Activated gamma-delta T cell treated with Interleukin-2 at 50 U/mL for 16 hours (primary cell): Measurements from ENCODE around the gene DHRSX.
"Not testable (repeated sequence)": the region's sequence is repeated elsewhere in the genome, so short reads cannot be mapped to it uniquely, and the experiment has no call there.

ENCODE experiments used
- DNase-seq: peaks from one replicate; pipeline ENCODE4 v3.0.0-alpha.2; 2020

DHRSX gene

GRCh38 chrX:2419418-2419817, 81.4 kb downstream of the DHRSX start:
- DNase-seq: not testable (repeated sequence)

GRCh38 chrX:2418000-2418399, 82.8 kb downstream of the DHRSX start:
- DNase-seq: no peak

- DNase-seq: no peak
Observed at GRCh38 chrX:2416851-2417604, 83.7 kb downstream of the DHRSX start.

- DNase-seq: no peak
Observed at GRCh38 chrX:2414384-2414783, 86.4 kb downstream of the DHRSX start.

- no peak for DNase-seq
Observed at GRCh38 chrX:2413969-2414368, 86.8 kb downstream of the DHRSX start.

- no peak for DNase-seq
Observed at GRCh38 chrX:2412131-2412530, 88.6 kb downstream of the DHRSX start.

- DNase-seq: no peak
Observed at GRCh38 chrX:2410279-2411020, 90.3 kb downstream of the DHRSX start.

- no peak for DNase-seq
Observed at GRCh38 chrX:2409796-2410195, 91.0 kb downstream of the DHRSX start.

GRCh38 chrX:2408856-2409255, 91.9 kb downstream of the DHRSX start:
- no peak for DNase-seq

- DNase-seq: no peak
Observed at GRCh38 chrX:2406891-2407518, 93.8 kb downstream of the DHRSX start.

- no peak for DNase-seq
Observed at GRCh38 chrX:2404776-2405175, 96.0 kb downstream of the DHRSX start.

- no peak for DNase-seq
Observed at GRCh38 chrX:2402361-2402690, 98.5 kb downstream of the DHRSX start.

- no peak for DNase-seq
Observed at GRCh38 chrX:2401590-2402360, 99.0 kb downstream of the DHRSX start.

- no peak for DNase-seq
Observed at GRCh38 chrX:2401201-2401589, 99.6 kb downstream of the DHRSX start.

GRCh38 chrX:2398064-2398656, 102.6 kb downstream of the DHRSX start:
- DNase-seq: no peak

- DNase-seq: no peak
Observed at GRCh38 chrX:2397229-2398063, 103.3 kb downstream of the DHRSX start.

GRCh38 chrX:2395261-2395992, 105.3 kb downstream of the DHRSX start:
- no peak for DNase-seq

- DNase-seq: no peak
Observed at GRCh38 chrX:2391869-2392606, 108.7 kb downstream of the DHRSX start.

GRCh38 chrX:2390754-2391153, 110.0 kb downstream of the DHRSX start:
- no peak for DNase-seq

- DNase-seq: not testable (repeated sequence)
Observed at GRCh38 chrX:2389731-2390130, 111.0 kb downstream of the DHRSX start.

GRCh38 chrX:2389324-2389723, 111.5 kb downstream of the DHRSX start:
- DNase-seq: no peak
